GM19467 (cell line): ENCODE results near the gene TNRC6A.
"Not testable (repeated sequence)": the region's sequence is repeated elsewhere in the genome, so short reads cannot be mapped to it uniquely, and the experiment has no call there.

Experiments
- ATAC-seq: cut with Tn5 transposase; IDR thresholded peaks from one replicate; pipeline ENCODE4 v1.9.1; 2021; ENCODE audit warnings: mild to moderate bottlenecking, moderate library complexity; ENCODE audit not compliant: unreplicated experiment

The TNRC6A gene

GRCh38 chr16:24844101-24845030 is 114.9 kb downstream of the TNRC6A start:
- ATAC-seq, result no peak

DNA sequence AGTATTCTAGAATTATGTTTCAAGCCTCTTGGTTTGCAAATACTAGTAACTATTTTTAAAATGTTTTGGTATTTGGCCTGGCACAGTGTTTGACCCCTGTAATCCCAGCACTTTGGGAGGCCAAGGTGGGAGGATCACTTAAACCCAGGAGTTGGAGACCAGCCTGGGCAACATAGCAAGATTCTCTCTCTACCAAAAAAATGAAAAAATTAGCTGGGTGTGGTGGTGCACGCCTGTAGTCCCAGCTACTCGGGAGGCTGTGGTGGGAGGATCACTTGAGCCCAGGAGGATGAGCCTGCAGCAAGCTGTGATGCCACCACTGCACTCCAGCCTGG is 115.5 kb downstream of the TNRC6A start:
- not testable (repeated sequence) for ATAC-seq

DNA sequence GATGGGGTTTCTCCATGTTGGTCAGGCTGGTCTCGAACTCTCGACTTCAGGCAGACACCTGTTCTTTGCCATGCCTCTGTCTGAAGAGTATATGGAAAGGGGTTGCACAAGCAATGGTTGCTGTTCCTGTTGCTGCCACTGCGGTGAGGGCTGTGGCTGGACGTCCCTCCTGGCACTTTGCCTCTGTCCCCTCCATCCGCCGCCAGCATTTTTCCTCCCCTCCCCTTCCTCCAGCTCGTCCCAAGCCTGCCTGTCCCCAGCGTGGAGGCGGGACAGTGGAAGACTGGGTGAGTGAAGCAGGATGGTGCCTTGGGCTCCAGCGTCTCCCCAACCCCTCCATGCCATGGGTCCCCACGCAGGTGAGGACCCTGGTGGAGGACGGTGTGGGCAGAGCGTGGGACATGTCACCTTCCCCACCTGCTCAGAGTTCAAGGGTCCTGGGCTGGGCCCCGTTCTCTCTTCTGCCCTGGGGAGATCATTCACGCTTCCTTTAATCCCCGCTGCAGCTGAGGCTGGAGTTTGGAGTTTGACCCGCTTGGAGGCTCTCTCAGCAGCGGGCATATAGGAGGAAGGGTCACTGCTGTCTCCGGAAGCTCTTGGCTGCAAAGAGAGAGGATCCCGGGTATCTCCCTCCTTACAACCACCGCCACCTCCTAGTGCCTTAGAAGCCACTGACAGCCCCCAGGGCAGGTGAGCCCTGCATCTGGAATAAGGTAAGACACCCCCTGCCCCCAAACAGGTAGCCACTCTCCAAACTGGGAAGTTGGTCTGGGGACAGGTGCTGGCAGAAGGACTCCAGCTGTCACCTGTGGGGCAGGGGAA is 116.5 kb downstream of the TNRC6A start, which contains the start of gene SLC5A11:
SLC5A11 (plus strand) TSS at position 238 of the 822 bp plus-strand sequence. CDS start 12,681 bp downstream, outside the sequence.
- no peak for ATAC-seq

- no peak for ATAC-seq
Measured at GRCh38 chr16:24846548-24847357, 117.3 kb downstream of the TNRC6A start.

DNA sequence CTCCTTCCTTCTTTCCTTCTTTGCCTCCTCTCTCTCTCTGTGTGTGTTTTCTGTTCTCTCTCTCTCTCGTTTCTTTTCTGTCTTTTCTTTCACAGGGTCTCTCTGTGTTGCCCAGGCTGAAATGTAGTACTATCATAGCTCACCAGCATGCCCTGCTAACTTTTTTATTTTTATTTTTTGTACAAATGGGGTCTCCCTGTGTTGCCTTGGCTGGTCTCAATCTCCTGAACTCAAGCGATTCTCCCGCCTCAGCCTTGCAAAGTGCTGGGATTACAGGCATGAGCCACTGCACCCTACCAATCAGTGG is 117.9 kb downstream of the TNRC6A start:
- no peak for ATAC-seq

- no peak for ATAC-seq
Measured at GRCh38 chr16:24848065-24848464, 118.6 kb downstream of the TNRC6A start.

GRCh38 chr16:24849641-24850040 is 120.2 kb downstream of the TNRC6A start:
- ATAC-seq, result no peak

DNA sequence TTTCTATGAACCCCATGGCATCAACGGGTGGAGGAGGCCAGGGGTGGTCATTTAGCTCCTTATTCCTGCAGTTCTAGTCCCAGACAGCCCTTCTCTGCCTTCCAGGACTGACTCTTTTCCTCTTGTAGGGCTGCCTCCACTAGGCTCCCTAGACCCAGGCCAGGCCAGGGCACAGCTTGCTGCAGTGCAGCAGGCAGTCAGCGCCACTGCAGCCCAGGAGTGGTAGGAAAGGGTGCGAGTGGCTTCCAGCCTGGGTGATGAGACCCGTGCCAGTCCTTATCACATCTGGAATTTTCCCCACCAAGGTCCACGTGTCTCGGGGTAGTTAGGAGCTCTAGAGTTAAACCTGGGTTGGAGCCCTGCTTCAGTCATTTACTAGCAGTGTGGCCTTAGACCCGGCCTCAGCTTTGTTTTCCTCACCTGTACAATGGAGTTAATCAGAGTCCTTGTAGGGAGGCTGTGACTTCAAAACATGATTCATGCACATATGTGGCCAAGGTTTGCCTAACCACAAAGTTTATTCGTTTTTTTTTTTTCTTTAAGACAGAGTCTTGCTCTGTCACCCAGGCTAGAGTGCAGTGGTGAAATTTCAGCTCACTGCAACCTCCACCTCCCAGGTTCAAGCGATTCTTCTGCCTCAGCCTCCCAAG is 121.0 kb downstream of the TNRC6A start:
- ATAC-seq, result no peak

DNA sequence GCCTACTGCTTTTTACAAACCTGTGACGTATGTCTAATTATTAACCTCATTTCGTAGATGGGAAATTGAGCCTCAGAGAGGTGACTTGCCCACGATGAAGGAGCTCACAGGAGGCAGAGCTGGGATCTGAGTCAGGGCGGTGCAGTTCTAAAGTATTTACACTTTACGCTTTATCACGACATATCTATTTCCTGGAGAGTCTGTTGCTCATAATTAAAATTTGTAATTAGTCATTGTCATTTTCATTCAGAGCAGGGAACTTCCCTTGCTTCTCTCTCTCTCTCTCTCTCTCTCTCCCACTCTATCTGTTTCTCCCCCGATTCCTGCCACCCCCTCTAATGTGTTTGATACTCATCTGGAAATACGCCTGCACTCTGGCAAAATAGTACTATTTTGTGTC is 122.2 kb downstream of the TNRC6A start:
- no peak for ATAC-seq

DNA sequence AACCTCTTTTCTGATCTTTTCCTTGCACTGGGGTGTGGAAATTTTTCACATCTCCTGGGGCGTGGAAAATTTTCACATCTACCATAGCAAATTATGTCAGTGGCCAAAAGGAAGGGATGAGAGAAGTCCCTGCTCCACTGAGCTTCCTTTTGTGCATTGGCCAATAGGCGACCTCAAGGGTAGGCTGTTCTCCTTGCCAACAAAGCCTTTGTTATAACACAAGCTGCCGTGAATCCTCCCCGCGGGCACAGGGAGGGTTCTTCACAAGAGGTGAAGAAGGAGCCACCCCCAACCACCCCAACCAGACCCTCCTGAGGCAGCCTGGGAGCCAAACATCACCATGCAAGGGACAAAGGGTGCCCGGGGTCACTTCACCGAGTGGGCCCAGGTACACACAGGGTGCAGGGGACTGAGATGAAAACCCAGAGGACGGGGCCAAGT is 122.8 kb downstream of the TNRC6A start:
- no peak for ATAC-seq

DNA sequence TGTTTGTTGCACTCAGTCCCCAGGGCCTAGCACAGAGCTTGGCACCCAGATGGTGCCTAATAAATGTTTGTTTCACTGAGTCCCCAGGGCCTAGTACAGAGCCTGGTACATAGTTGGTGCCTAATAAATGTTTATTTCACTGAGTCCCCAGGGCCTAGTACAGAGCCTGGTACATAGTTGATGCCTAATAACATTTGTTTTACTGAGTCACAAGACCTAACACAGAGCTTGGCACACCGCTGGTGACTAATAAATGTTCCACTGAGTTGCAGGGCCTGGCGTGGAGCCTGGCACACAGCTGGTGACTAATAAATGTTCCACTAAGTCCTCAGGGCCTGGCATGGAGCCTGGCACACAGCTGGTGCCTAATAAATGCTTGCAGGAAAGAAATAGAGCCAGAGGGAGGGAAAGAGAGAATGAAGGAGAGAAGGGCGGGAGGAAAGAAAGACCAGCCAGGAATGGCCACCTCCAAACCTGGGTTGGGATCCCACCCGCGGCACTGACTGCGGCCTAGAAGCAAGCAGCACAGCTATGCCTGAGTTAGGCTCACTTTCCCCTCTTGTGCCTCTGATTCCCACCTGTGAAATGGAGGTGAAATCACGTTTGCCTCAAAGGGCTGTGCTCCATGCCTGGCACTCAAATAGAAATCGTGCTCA is 123.8 kb downstream of the TNRC6A start:
- no peak for ATAC-seq

DNA sequence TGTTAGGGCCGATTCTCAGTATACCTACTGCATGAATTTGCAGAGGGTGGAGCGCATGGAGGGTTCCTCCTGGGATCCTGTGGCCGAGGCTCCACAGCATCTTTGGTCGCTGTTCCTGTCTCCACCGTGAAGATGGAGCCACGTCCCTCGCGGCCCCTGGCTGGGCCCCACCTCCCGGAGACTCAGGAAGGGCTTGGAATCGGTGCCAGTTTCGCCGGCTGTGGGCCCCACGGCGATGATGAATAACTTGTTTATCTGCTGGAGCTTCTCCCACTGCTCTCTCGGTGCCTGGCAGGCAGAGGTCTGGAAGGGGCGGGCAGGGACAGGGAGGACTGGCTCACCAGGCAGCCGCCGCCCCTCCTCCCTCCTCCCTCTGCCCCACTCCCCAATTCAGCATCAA is 124.4 kb downstream of the TNRC6A start:
- ATAC-seq, result no peak

DNA sequence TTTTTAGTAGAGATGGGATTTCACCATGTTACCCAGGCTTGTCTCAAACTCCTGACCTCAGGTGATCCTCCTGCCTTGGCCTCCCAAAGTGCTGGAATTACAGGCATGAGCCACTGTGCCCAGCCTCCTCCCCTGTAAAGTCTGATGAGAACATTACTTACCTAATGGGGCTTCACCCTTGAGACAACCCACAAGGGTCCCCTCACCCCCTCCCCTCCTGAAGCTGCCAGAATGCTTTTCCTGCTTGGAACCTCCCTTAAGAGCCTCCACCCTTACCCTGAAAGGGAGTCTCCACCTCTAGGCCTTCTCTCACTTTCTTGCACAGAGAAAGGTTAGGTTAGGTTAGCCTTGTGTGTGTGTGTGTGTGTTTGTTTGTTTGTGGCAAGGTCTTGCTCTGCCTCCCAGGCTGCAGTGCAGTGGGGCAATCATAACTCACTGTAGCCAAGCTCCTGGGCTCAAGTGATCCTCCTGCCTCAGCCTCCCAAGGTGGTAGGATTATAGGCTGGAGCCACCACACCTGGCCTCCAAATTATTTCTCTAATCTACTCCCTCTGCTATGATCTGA is 125.2 kb downstream of the TNRC6A start:
- ATAC-seq, result no peak

- no peak for ATAC-seq
Measured at GRCh38 chr16:24855678-24856077, 126.2 kb downstream of the TNRC6A start.

- ATAC-seq, result not testable (repeated sequence)
Measured at GRCh38 chr16:24856871-24857270, 127.4 kb downstream of the TNRC6A start.

- ATAC-seq, result no peak
Measured at GRCh38 chr16:24858219-24859041, 129.0 kb downstream of the TNRC6A start.

- ATAC-seq, result no peak
Measured at GRCh38 chr16:24861461-24861860, 132.0 kb downstream of the TNRC6A start.

GRCh38 chr16:24863582-24864437 is 134.4 kb downstream of the TNRC6A start:
- no peak for ATAC-seq
